Kasumi-1 (cell line): Measurements from ENCODE around the gene GALNT16.
"Not testable (repeated sequence)": the region's sequence is repeated elsewhere in the genome, so short reads cannot be mapped to it uniquely, and the experiment has no call there.

Experiments used
- DNase-seq, 2 experiments: peaks; one replicate each; lab custom pipeline; 2025; lab: John Stamatoyannopoulos, UW

Gene GALNT16

DNA sequence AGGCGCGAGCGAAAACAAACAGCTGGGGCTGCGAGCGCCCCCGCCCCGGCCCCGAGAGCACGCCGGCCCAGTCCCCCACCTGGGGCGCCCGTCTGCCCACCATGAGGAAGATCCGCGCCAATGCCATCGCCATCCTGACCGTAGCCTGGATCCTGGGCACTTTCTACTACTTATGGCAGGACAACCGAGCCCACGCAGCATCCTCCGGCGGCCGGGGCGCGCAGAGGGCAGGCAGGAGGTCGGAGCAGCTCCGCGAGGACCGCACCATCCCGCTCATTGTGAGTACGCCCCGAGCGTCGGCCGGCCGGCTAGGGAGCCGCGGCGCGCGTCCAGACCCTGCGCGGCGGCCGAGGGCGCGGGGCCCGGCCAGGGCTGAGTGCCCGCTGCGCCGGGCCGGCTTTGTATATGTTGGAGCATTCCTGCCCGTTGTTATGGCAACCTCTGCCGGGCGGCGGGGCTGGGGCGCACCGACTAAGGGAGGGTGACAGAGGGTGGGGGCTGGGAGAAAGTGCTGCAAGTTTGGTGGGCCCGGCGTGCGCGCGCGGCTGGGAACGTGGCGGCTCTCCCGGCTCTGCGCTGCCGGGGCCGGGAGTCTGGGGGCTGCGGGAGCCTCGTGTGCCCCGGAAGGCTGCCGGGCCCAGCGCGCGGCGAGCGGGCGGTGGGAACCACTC lies 367 bp downstream of the GALNT16 start:
- DNase-seq: no peak

DNA sequence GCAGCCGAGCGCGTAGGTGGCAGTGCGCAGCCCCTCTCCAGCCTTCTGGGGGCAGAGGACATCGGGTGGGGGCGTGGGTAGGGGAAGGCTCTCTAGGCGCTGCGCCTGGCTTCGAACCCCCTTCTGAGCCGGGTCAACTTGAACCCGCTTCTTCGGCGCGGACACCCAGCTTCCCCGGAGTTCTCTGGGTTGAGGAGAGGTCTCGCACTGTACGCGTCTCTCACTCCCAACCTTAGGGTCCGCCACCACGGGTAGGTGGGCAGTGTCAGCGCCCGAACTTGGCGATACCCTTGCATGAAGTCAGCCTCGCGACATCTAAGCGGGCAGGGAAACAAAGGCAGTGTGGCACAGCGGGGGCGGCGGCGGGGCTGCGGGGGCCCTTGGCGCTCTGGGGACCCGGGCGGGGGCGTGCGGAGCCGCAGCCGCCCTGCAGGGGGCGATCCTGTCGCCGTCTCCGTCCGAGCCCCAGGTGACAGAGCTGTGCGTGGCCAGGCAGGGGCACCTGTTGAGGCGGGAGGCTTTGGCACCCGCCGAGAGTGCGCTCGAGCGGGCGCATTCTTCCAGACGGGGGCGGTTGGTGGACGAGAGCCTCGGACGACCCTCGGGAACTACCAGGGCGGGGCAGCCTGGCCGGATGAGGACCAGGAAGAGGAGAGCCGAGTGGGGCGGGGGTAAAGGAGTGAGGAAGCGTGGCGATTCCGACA lies 1.1 kb downstream of the GALNT16 start:
- no peak for DNase-seq

GRCh38 chr14:69261761-69262331 lies 1.9 kb downstream of the GALNT16 start:
- no peak for DNase-seq

DNA sequence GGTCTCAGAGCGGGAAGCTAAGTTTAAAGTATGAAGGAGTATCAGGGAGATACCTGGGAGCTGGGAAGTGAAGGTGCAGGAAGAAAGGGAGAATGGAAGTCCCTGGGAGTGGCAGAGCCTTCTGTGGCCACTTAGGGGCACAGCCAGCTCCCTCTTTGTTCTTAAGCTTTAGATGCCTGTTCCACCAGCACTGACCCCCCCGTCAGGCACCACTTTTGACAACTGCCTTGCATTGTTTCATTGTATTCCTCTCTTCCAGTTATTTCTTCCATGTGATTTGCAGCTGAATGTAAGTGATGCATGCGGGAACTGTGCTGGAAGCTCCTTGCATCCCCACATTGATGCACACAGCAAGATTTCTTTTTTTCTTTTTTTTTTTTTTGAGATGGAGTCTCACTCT lies 2.6 kb downstream of the GALNT16 start:
- no peak for DNase-seq

DNA sequence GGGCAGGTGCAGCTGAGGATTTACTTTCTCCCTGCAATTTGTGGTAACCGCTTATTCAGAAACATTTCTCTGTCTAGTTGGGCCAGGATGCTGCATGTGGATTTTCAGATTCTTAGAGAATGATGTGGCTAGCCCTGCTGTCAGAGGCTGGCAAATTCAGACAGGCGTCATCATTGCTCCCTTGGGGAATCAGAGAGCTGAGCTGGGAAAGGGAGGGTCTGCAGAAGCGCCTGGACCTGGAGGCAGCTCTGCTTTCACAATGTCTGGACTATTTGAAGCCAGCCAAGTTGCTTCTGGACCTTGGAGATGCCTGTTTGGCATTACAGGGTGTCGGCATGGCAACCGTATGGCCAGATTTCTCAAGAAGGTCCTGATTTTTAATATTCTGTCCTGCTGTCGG lies 3.4 kb downstream of the GALNT16 start:
- no peak for DNase-seq

- no peak for DNase-seq
These were observed 3.8 kb downstream of the GALNT16 start for GRCh38 chr14:69263771-69264170.

DNA sequence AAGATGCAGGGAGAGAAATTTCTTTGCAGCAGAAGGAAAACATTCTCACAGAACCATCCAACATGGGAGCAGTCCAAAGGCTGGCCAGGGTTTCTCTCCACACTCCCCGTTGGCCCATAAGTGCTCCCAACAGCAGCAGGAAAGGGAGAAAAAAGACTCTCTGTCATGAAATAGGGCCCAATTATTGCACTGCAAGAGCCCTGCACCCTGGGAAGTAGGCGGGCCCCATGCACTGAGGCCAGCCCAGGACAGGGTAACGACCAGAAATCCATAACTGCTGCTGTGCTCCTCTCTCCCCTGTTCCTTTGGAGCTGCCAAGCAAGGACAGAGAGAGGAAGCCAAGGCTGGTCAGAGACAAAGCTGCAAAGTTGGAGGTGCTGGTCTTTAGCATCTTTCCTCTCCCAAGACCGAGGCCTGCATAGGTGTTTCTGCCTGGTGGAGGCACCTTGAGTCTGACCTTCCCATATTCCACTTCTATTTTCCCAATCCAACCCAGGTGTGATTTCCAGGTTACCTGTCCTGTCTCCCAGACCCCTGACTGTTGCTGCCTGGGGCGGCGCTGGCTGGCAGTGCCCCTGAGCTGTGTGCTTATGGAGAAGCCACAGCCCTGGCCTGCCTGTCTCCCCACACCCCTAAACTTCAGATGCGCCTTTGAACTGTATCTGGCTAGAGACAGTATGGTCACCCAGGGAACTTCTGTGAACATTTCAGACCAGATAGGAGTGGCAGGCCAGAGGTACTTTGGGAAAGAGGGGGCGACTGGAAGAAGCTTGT lies 6.8 kb downstream of the GALNT16 start:
- no peak for DNase-seq

DNA sequence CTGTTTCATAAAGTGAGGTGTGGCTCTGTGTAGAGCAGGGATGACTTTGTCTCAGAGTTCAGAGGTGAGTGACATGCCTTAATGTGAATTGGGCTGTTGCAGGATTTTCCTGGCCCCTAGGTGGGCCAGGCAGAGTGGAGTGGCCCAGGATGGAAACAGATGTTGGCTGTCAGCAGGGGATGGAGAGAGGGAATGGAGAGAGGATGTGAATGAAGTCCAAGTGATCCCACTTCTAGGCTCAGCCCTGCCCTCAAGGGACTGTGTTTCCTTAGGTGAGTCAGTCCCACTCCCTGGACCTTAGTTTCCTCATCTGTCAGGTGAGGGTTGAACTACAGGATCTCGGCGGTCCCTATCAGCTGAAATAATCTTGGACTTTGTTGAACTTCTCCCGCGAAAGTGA lies 7.5 kb downstream of the GALNT16 start:
- DNase-seq: no peak

- DNase-seq: no peak
These were observed 8.3 kb downstream of the GALNT16 start for GRCh38 chr14:69268223-69268622.

DNA sequence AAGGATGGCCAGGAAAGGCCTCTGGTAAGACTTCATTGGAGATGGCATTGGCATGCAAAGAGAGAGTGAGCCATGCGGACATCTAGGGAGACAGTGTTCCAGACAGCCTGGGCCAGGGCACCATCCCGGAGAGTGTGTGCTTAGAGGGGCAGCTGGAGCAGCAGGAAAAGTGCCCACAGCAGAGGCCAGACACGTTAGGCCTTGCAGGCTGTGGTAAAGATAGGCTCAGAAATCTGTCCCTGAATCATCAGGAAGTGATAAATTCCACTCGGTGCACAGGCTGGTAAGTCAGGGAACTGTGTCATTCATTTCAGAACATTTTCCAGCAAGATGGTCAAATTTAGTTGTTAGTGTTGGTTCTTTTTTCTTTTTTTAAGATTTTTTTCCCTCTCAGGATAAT lies 8.8 kb downstream of the GALNT16 start:
- DNase-seq: no peak

DNA sequence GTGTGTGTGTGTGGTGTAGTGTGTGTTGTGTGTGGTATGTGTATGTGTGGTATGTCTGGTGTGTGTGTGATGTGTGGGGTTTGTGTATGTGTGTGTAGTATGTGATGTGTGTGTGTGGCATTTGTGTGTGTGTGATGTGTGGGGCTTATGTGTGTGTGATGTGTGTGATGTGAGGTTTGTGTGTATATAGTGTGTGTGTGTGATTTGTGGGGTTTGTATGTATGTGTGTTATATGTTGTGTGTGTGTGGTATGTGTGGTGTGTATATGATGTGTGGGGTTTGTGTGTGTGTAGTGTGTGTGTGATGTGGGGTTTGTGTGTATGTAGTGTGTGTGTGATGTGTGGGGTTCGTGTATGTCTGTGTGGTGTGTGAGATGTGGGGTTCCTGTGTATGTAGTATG lies 9.4 kb downstream of the GALNT16 start:
- no peak for DNase-seq

GRCh38 chr14:69270097-69270496 lies 10.1 kb downstream of the GALNT16 start:
- DNase-seq: no peak

DNA sequence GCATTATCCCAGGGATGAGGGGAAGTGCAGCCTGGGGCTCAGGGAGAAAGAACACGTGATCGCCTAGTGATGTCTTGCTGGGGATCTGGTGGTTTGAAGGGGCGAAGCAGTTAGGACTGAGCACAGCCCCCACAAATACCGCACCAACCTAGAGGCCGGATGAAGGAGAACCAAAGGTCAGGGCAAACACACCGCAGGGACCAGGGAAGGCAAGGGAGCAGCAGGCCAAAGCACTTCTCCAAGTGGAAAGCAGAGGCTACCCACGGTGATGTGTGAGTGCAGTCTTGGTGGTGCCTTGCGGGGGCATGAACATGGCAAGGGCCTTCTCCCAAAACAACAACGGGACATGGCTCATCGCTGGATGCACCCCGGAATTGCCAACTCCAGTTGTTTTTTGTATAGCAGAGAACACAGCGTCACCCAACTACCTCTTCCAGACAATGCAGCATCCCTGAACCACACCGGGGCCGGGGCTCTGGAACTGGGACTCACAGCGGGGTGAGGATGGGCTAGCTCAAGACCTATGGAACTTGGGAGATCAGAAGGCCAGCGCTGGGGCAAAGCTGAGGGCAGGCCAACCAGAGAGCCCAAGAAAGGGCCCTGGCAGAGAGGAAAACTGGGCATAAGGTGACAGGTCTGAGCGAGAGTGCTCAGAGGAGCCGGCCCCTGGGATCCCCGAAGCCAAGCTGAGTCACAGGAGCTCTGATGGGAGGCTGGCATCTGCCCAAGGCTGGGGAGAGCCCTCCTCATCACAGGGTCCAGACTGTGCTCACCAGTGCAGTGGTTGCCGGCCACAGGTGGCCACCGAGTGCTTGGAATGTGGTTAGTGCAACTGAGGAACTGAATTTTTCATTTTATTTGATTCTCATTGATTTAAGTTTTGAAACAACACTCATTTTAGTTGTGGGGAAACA lies 11.1 kb downstream of the GALNT16 start:
- DNase-seq: no peak

- no peak for DNase-seq
These were observed 14.4 kb downstream of the GALNT16 start for GRCh38 chr14:69274321-69274720.

DNA sequence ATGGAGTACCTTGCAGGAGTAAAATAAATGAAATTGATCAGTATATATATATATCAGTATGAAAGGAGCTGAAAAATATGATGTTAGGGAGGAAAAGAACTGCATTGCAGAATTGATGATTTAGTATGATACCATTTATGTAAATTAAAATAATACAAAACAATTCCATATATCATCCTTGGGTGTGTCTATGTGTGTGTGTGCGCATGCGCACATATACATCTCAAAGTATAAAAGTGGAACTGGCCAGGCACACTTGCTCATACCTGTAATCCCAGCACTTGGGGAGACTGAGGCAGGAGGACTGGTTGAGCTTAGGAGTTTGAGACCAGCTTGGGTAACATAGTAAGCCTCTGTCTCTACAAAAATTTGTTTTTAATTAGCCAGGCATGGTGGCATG lies 15.4 kb downstream of the GALNT16 start:
- no peak for DNase-seq

DNA sequence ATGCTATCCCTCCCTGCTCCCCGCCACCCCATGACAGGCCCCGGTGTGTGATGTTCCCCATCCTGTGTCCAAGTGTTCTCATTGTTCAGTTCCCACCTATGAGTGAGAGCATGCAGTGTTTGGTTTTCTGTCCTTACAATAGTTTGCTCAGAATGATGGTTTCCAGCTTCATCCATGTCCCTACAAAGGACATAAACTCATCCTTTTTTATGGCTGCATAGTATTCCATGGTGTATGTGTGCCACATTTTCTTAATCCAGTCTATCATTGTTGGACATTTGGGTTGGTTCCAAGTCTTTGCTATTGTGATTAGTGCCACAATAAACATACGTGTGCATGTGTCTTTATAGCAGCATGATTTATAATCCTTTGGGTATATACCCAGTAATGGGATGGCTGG lies 17.4 kb downstream of the GALNT16 start:
- not testable (repeated sequence) for DNase-seq

DNA sequence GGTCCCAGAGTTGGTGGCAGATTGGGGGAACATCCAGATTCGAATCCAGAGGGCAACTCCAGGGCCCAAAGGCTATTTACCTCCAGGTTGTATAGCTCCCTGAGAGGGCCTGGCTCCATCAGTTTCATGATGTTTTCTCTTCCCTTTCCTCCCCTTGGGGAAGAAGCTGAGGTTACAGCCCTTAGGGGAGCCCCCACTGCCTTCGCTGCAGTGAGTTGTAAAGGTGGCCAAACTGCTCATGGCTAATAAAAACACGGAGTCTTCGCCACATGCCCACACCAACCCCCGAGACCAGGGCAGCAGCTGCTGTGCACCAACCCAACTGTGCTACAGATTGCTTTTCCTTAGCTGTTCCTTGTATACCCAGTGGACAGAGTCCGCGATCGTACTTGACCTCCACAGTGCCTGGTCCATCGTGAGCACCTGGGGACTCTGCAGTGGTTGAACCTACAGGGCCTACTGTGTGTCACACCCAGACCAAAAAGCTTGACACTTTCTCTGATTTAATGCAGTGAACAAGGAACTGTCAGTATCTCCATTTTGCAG lies 20.9 kb downstream of the GALNT16 start:
- no peak for DNase-seq

GRCh38 chr14:69281450-69282169 lies 21.7 kb downstream of the GALNT16 start:
- DNase-seq: no peak

DNA sequence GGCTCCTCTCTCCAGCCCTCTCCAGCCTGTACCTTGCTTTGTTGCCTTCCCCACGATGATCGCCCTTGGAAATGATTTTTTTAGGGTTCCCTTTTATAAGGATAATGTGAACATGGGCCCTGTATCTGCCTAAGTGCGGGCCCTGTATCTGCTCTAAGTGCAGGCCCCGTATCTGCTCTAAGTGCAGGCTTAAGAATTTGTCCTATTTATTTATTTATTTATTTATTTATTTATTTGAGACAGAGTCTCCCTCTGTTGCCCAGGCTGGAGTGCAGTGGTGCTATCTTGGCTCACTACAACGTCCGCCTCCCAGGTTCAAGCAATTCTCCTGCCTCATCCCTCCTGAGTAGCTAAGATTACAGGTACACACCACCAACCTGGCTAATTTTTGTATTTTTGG lies 22.5 kb downstream of the GALNT16 start:
- DNase-seq: no peak

DNA sequence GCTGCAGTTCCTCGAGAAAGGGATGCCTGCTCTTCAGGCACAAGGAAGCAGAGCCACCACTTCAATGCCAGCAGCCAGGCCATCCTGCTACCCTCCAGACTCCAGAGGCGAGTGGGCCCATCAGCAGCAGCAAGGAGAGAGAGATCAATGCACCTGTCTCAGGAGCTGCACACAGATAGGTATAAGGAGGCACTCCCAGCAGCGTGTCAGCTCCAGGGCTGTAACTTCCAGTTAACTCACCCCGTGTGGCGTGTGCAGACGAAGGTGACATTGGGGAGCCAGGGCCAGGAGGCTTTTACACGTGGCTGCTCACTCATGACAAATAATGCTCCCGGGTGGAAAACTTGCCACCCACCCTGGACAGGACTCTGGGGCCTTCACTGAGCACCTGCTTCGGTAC lies 24.2 kb downstream of the GALNT16 start:
- DNase-seq: no peak
